ENCODE results near the gene HLA-A.

HLA-A gene

GRCh38 chr6:29990931-29991330 is 48.6 kb downstream of the HLA-A start:
- DNase-seq, result no peak

GRCh38 chr6:29992807-29993206 is 50.5 kb downstream of the HLA-A start:
- DNase-seq, result no peak

- DNase-seq, result no peak
These were observed 52.5 kb downstream of the HLA-A start for GRCh38 chr6:29994826-29995225.

GRCh38 chr6:29995340-29995777 is 53.0 kb downstream of the HLA-A start:
- no peak for DNase-seq

All from CD4-positive, alpha-beta T cell treated with Interferon gamma for 1 hour (primary cell).